Stimulated activated CD4-positive, alpha-beta T cell treated with anti-CD3 and anti-CD28 coated beads, Interleukin-2, amount 100 ng/mL, for 48 hours (primary cell): Measurements from ENCODE around the gene ZNF79.
A peak's percentile ranks its signal among the peaks of the same experiment; 100 is the strongest.

ENCODE experiments used
- DNase-seq, 2 donors: peaks; one replicate each; pipeline ENCODE4 v3.0.0-alpha.2; 2020

ZNF79 gene

DNA sequence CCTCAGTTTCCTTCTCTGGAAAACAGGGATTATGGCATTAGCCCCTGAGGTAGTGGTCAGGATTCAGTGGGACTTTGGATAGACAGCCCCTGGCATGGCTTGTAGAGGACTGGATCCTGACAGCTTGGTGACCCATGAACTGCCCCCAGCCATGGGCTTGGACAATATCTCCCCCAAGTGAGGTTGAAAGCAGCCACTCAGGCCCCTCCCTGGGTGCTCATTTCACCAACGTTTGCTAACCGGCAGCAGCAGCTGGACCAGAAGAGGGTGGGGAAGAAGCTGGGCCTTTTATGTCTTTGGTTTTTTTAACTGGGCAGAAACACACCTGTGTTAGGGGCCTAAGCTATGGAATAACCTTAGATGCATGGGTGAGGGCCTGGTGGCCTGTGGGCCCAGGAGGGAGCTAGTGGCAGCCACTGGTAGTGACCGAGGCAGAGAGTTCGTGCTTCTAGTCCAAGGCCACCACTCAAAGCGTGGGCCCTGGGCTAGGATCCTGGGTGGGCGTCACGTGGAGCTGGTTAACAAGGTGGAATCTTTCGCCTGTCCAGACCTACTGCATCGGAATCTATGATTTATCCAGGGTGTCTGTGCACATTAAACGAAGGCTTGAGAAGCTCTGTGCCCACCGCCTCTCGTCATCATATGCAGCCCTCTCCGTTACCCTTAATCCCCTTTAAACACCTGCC, 25.3 kb upstream of the ZNF79 start:
- no peak for DNase-seq

DNA sequence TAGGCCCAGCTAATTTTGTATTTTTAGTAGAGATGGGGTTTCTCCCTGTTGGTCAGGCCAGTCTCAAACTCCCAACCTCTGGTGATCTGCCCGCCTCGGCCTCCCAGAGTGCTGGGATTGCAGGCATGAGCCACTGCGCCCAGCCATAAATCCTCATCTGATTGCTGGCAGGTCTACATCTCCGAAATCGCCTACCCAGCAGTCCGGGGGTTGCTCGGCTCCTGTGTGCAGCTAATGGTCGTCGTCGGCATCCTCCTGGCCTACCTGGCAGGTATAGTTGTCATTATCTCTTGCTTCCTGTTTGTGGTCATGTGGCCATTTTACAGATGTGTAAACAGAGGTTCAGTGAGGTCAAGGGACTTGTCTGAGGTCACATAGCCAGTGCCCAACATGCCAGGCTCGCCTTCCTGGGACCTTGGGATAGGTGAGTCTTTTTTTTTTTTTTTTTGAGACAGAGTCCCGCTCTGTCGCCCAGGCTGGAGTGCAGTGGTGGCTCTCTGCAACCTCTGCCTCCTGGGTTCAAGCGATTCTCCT, 24.4 kb upstream of the ZNF79 start:
- no peak for DNase-seq

DNA sequence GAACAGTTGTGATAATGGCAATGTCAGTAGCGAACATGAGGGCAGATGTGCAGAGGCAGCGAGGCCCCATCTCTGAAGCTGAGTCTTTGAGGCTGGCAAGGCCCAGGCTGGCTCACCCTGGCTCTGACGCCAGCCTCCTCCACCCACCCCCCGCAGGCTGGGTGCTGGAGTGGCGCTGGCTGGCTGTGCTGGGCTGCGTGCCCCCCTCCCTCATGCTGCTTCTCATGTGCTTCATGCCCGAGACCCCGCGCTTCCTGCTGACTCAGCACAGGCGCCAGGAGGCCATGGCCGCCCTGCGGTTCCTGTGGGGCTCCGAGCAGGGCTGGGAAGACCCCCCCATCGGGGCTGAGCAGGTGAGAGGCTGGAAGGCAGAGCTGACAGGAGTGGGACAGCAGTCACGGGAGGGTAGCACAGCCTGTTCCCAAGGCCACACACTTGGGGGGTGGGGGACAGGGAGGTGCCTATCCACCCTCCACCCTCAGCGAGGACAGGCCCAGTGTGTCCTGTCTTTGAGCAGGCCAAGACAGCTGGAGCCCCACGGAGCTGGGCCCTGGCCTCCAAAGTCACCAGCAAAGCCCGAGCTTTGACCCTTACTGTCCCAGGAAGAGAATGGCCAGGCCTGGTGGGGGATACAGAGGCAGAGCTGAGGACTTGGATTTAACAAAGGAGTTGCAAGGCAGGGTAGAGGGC, 21.6 kb upstream of the ZNF79 start:
- no peak for DNase-seq

DNA sequence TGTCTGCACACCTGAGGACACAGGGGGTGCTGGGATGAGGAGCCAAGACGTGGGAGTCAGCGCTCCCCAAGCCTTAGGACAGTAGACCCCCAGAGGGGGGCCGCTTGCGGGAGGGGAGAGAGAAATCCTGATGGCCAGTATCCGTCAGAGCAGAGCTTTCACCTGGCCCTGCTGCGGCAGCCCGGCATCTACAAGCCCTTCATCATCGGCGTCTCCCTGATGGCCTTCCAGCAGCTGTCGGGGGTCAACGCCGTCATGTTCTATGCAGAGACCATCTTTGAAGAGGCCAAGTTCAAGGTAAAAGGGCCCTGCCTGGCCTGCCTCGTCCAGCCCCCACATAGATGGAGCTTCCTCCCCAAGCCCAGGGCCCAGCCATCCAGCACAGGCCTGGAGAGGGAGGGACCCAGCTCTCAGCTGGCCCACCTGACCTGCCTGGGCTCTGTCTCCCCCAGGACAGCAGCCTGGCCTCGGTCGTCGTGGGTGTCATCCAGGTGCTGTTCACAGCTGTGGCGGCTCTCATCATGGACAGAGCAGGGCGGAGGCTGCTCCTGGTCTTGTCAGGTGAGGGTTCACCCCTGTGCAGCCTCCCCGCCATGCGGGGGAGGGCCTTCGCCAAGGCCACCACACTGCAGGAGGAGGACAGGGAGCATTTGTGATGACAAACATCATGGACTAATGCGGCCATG, 20.5 kb upstream of the ZNF79 start:
- DNase-seq: no peak

DNA sequence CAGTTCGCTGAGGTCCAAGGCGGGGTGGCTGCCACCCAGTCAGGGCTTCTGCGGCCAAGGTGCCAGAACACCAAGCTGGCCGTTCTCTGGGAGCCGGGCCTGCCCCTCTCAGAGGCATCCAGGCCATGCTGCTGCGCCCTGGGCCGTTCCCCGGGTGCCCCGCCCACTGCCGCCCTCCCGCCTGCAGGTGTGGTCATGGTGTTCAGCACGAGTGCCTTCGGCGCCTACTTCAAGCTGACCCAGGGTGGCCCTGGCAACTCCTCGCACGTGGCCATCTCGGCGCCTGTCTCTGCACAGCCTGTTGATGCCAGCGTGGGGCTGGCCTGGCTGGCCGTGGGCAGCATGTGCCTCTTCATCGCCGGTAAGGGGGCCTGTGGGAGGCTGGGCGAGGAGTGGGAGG, 19.6 kb upstream of the ZNF79 start:
- DNase-seq: no peak

DNA sequence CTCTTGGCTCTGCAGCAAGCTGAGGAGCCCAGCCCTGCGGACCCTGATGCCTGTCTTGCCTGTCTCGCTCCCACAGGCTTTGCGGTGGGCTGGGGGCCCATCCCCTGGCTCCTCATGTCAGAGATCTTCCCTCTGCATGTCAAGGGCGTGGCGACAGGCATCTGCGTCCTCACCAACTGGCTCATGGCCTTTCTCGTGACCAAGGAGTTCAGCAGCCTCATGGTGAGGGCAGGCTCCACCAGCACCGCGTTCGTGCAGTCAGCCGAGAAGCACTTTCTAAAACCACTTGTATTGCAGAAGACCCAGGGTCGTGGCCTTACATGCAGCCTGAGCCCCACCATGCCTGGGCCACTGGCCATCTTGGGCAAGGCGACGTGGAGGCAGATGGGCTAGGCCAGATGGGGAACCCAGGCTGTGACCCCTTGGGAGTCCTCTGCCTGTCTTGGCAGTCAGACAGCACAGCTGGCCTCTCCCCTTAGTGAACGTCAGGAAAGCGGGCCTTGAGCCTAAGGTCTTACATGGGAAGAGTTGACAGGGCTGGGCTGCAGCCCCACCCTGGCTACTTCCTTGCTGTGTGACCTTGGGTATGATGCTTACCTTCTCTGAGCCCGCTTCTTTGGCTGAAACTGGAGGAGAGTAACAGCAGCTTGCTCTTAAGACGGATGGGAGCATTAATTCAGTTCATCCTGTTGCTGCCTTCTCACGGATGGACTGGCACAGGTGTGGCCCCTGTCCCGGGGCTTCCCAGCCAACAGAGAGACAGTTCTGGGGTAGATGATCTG, 18.6 kb upstream of the ZNF79 start:
- DNase-seq: no peak

DNA sequence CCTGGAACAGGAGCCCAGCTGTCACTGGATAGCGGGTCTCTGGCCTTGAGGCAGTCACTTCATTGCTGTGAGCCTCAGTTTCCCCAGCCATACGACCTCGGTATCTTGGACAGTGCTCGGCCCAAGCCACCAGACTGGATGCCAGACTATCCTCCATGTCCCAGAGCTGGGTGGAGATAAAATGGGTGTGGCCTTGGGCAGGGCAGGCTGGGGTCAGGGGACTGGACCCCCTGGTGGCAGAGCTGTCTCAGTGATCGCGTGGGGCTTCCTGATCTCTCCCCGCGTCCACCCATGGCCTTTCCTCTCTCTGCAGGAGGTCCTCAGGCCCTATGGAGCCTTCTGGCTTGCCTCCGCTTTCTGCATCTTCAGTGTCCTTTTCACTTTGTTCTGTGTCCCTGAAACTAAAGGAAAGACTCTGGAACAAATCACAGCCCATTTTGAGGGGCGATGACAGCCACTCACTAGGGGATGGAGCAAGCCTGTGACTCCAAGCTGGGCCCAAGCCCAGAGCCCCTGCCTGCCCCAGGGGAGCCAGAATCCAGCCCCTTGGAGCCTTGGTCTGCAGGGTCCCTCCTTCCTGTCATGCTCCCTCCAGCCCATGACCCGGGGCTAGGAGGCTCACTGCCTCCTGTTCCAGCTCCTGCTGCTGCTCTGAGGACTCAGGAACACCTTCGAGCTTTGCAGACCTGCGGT, 17.2 kb upstream of the ZNF79 start:
- no peak for DNase-seq

DNA sequence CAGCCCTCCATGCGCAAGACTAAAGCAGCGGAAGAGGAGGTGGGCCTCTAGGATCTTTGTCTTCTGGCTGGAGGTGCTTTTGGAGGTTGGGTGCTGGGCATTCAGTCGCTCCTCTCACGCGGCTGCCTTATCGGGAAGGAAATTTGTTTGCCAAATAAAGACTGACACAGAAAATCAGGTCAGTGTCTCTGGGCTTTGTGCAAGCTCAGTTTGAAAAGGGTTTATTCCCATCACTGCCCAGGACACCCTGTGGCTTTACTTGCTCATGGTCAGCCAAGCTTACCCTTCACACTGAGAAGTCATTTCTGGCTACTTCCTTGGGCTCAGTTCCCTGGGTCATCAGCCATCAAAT, 16.7 kb upstream of the ZNF79 start:
- no peak for DNase-seq

DNA sequence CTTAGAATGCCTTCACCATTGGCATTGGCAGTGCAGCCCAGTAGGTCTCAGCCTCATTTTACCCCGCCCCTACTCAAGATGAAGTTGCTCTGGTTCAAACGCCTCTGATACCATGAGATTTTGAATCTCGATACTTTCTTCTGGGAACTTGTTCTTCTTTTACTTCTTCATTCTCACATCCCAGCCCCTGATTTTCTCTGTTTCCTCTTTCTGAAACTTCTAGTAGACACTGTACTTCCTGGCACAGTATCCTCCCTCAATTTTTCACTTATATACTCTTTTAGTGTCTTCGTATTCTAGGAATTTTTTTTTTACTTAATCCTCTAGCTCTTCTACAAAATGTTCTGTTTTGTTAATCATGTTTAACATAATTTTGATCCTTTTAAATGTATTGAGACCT, 13.1 kb upstream of the ZNF79 start:
- no peak for DNase-seq

DNA sequence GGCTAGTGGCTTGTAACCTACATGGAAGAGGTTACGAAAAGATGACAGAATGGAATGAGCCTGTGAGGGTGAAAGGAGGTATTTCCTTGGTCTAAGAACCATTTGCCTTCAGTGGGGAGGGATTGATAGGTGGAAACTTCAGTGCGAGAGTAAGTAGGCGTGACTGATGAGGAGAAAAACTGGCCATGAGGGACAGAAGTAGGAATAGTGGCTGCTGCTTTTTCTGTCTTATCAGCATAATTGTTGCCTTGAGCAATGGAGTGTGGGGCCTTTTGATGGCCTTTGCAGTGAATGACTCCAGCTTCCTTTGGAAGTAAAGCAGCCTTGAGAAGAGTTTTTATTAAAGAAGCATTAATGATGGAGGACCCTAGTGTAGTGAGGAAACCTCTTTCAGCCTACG, 9.0 kb upstream of the ZNF79 start:
- DNase-seq: no peak

DNA sequence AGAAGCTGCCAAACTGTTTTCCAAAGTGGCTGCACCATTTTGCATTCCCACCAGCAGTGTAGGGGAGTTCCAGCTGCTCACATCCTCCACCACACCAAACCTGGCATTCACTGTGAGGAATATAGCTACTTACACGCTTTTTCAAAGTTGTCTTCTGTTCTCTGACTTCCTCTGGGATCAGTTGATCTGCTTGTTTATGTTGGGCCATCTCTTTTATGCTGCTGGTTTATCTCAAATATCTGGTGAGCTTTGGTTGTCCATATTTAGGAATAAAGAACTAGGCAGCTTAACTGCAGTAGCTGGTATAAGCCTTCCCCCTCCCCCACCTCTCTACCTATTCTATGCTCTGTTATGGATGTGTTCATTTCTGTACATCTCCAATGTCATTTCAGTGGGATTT, 8.5 kb upstream of the ZNF79 start:
- DNase-seq: no peak

DNA sequence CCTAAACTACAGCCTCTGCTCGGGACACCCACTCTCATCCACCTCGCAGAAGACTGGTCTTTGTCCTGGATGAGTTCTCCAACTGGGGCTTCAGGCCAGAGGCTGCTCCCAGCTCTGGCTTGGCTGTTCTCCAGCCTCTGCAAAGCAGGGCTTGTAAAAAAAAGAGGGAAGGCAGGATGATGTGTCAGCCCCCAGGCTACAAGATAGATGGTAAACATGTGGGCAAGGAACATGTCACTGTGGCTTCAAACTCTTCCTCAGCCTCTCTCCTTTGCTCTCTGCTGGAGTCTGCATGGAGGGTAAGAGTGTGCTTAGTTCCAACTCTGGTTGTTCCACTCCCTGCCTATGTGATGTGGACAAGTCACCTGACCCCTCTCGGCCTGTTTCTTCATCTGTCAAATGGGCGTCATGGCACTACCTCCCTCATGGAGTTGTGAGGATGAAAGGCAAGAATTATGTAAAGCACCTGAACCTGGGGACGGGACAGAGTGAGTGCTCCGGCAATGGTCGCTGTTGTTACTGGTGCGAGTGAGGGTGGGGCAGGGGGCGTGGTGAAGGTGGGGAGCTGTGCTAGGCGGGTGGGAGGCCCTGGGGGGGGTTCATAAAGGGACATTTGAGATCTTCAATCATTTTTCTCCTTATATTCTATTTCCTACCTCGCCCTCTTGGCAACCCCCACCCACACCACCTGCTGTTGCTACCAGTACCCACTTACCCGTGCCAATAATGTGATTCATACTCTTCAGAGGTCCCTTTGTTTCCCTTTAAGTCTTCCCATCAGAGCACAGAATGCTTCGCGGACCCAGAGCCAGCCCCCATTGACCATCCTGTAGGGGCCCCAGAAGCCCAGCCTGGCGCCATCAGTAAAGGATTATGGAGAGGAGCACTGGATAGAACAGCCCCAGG, 6.8 kb upstream of the ZNF79 start:
- DNase-seq: no peak

DNA sequence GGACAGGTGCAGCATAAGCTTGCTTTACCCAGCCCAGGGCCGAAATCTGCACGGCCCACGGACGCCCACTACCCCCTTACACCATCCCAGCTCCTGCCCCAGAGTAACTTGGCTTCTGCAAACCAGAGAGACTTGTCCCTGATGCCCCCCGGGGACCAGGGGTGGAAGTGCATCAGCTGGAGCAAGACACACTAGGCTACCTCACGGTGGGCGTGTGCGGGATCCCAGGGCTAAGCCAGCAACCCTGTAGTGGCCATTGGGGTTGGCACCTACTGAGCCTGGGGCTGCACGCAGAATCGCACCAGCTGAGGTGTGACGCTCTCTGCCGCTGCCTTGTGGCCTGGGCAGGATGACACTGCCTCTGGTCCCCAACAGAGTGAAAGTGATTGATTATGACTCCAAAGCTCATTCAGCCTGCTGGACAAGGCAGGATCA, 6.1 kb upstream of the ZNF79 start:
- peak in 1 of 2 donors; percentile 25 for DNase-seq

DNA sequence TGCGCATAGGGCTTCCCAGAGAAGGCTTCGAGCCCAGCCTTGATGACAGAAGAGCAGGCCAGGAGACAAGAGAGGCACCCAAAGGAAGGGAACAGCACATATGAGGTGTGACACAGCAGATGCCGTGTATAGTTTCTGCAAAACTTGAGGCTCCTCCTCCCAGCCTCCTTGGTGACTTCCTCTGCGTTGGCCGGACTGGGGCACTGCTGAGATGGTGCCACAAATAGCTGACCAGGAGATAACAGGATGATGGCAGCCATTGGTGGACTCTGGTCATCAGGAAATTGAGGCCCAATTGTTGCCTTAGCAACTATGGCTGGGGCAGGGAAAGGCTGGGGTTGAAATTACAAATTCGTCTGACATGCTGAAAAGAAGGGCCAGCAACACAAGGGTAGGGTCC, 4.8 kb upstream of the ZNF79 start:
- no peak for DNase-seq

DNA sequence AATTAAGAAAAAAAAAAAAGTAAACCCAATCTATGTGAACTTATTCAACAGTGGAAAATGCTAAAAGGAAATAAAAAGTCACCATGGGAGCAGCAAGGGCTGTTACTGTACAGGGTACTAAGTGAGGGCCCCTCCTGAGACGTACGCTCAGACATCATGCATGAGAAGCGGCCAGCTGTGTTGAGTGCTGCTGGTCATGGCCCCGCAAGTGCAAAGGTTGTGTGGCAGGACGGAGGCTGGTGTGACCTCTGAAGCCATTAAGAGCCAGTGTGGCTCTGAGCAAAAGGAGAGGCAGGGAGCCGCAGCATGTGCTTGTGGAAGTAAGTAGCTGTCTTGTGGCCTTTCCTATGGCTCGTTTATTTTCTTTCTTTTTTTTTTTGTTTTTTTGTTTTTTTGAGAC, 3.1 kb upstream of the ZNF79 start:
- DNase-seq: no peak

DNA sequence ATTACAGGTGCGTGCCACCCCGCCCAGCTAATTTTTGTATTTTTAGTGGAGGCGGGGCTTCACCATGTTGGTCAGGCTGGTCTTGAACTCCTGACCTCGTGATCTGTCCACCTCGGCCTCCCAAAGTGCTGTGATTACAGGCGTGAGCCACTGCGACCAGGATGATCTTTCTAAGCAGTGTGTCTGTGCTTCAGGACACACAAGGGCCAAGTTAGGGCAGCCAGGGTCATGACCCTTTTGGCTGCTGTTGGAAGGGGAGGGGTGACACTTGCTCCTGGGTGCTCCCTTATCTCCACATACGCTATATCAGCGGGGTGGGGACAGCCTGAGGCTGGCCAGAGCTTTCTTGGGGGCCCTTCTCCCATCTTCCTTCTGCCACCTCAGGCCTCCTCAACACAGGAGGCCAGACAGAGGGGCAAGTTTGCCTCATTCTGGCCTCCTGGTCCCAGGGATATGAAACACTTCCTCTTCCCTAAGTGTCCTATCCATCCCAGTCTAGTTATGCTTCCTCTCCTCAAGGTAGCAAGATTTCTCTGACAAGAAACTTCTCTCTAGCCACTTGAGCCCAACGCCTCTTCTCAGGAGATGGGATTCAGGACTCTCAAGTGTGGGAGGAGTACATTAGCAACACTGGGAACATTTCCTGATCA, 1.9 kb upstream of the ZNF79 start:
- DNase-seq: no peak

DNA sequence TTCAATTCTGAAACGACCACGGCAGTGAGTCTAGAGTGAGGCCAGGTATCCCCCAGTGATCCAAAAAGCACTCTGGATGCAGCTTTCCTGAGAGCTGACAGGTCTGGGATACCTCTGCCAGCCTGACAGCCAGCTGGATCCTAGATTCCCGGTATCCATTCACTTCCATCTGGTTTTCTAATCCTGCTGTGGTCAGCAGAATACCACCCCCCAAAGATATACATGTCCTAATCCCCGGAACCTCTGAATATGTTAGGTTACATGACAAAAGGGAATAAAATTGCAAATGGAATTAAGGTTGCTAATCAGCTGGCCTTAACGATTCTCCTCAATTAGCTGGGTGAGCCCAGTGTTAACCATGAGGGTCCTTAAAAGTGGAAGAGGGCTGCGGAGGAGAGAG, 1.4 kb upstream of the ZNF79 start:
- no peak for DNase-seq

DNA sequence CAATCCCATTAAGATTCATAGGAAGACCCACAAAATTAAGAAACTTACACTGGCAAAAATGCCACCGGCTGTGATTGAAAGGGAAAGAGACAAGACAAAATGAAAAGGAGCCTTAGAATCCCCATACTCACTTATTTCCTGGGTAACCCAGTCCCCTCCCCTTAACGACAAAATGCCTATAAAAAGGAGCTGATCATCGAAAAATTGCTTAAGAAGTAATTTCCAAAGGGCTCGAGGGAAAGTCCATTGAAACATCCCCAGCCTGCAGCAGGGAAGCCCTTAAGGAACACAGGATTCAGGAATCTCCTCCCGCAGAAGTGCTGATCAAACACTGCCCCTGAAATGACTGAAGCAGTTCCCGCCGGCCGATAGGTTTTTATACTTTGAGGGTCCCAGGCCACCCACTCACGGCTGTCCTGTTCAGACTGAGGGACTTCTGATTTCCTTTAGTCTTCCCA, 677 bp upstream of the ZNF79 start:
- DNase-seq: no peak

DNA sequence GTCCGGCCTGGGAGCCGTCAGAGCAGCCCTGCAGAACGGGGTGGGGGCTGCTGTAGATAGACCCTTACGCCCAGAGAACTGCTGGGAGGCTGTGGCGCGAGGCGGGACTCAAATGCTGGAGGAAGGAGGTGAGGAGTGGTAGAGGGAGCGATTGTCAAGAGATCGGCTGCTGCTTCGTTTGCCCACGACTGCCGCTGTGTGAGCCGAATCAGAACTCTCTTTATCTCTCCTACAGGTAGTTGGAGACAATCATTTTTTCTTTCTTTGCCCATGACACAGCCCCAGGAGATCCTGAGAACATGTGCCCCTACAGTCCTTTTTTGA, 456 bp downstream of the ZNF79 start:
- no peak for DNase-seq

DNA sequence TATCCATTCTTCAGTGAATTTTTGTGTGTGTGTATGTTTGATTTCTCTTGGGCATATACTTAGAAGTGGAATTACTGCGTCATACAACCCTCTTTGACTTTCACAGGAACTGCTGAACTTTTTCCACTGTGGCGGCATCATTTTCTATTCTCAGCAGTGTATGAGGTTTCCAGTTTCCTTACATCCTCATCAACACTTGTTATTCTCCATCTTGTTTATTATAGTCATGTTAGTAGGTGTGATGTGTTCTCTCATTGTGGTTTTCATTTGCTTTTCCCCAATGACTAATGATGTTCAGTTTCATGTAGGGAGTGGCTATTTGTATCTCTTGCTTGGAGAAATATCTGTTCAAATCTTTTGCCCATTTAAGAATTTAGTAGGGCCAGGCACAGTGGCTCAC, 2.6 kb downstream of the ZNF79 start:
- DNase-seq: no peak

DNA sequence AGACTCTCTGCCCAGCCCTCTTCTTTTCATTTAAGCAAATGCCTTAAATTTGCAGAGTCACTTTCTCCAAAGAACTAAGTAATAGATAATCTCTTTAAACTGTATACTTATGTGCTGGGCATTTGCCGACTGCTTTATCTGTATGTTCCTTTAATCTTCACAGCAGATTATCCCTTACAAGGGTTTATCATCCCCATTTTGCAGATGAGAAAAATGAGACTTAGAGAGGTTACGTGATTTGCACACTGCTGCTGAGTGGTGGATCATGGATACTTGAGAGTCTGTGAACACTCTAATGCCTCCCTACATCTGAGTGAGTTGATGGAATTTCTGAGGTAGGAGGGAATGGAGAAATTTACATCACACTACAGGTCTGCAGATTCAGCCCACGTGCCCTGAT, 4.2 kb downstream of the ZNF79 start:
- DNase-seq: no peak
